ENCODE data around the gene PSMA3. TPM values are rescaled to one million over a fixed set of nuclear protein-coding genes. Genes with fewer than 3 reads are reported as not detected.

Gene PSMA3
- 203 and 239 TPM in 2 replicates for total RNA-seq (2022)
- percentile 92 among the genes with signal in this experiment for Bru-seq, nascent RNA
- BruChase-seq, experiment 1, labeled RNA remaining after a 6-hour chase, result percentile 89 among the genes with signal in this experiment
- percentile 84 among the genes with signal in this experiment for BruChase-seq, experiment 2, labeled RNA remaining after a 2-hour chase
- long read RNA-seq, transcript PSMA3-201 (11 exons, 970 nt), result major isoform, 202 of 441 reads
- long read RNA-seq, partial matches to known transcripts, result 9 of 441 reads
- long read RNA-seq, other reads (novel, unspliced or antisense), result 228 of 441 reads

GRCh38 chr14:58244556-58245387 is at the start of gene PSMA3:
TSS of gene PSMA3 (plus strand) at chr14:58244843. CDS start at chr14:58244921, 78 bp downstream.
- intact Hi-C loops (cut with micrococcal nuclease), result loop anchor here (1.0 to 2.0 kb wide), 2 partner anchors 54 to 136 kb away; partner anchors contain the start of gene ARID4A
- CTCF ChIA-PET, result interaction anchor here (0.6 to 1.1 kb wide), 4 partner anchors 10 to 512 kb away, joined by 3 to 5 read pairs (median 3); no protein-coding TSS in a partner anchor

GRCh38 chr14:58196198-58196597 is 48.4 kb upstream of the PSMA3 start:
- Mint-ChIP-seq H3K4me3 (ENCODE audit: unreplicated experiment) (no peak overlapping the region), H3K27me3 (ENCODE audit: insufficient read depth, unreplicated experiment) (peaks cover 20% of the 10 kb centered on the region), H3K4me1 (ENCODE audit: insufficient read depth, unreplicated experiment) (peaks cover 12% of the 10 kb centered on the region), H3K9me3 (ENCODE audit: unreplicated experiment) (no peaks in the 10 kb centered on the region), H3K27ac (ENCODE audit: low read depth, unreplicated experiment) (no peak overlapping the region), H3K36me3 (ENCODE audit: insufficient read depth, unreplicated experiment) (peaks cover 7% of the 10 kb centered on the region)
- BruUV-seq (replicated peaks), result no TSS peak
- no peak for TF ChIP-seq CTCF (IDR thresholded peaks at IDR 0.05; ENCODE audit: unreplicated experiment)
- intact Hi-C loops (cut with micrococcal nuclease), result no loop called here
- CTCF ChIA-PET, result interaction anchor here (0.6 kb wide), 1 partner anchor 812 kb away, joined by 3 read pairs; no protein-coding TSS in a partner anchor
- POLR2A ChIA-PET, result interaction anchor here (0.6 to 0.7 kb wide), 2 partner anchors 18 to 32 kb away, joined by 3 read pairs; no protein-coding TSS in a partner anchor
- no peak for DNase-seq (ENCODE audit: unreplicated experiment)

More at GRCh38 chr14:58244556-58245387, at the start of gene PSMA3:
- POLR2A ChIA-PET, result interaction anchor here (0.6 to 4.9 kb wide), 24 partner anchors 9 to 1891 kb away, joined by 3 to 134 read pairs (median 6); partner anchors contain the start of genes ACTR10, ARID4A, KIAA0586 and PCNX4
- peaks cover 42% of the 10 kb centered on the region for H3K36me3 Mint-ChIP-seq (ENCODE audit: insufficient read depth, unreplicated experiment)
- no peak for TF ChIP-seq CTCF (IDR thresholded peaks at IDR 0.05; ENCODE audit: unreplicated experiment)
- peak; percentile 98 for DNase-seq (ENCODE audit: unreplicated experiment)
- no peaks in the 10 kb centered on the region for H3K27me3 Mint-ChIP-seq (ENCODE audit: insufficient read depth, unreplicated experiment)
- no peaks in the 10 kb centered on the region for H3K9me3 Mint-ChIP-seq (ENCODE audit: unreplicated experiment)
- TSS peak; percentile 76 for BruUV-seq (replicated peaks)
- peaks cover 20% of the 10 kb centered on the region for H3K4me1 Mint-ChIP-seq (ENCODE audit: insufficient read depth, unreplicated experiment)
- peak within 1 kb of the TSS; percentile 96 for H3K4me3 Mint-ChIP-seq (ENCODE audit: unreplicated experiment)
- peak within 1 kb of the TSS; percentile 99 for H3K27ac Mint-ChIP-seq (ENCODE audit: low read depth, unreplicated experiment)

GRCh38 chr14:58198086-58198485 is 46.6 kb upstream of the PSMA3 start:
- no peaks in the 10 kb centered on the region for H3K9me3 Mint-ChIP-seq (ENCODE audit: unreplicated experiment)
- peaks cover 16% of the 10 kb centered on the region for H3K4me1 Mint-ChIP-seq (ENCODE audit: insufficient read depth, unreplicated experiment)
- BruUV-seq (replicated peaks), result no TSS peak
- DNase-seq (ENCODE audit: unreplicated experiment), result no peak
- TF ChIP-seq CTCF (IDR thresholded peaks at IDR 0.05; ENCODE audit: unreplicated experiment), result no peak
- no peak overlapping the region for H3K4me3 Mint-ChIP-seq (ENCODE audit: unreplicated experiment)
- peaks cover 20% of the 10 kb centered on the region for H3K27me3 Mint-ChIP-seq (ENCODE audit: insufficient read depth, unreplicated experiment)
- intact Hi-C loops (cut with micrococcal nuclease), result no loop called here
- ChIA-PET POLR2A (interaction anchor here (0.5 to 2.0 kb wide), 4 partner anchors 9 to 92 kb away, joined by 3 to 8 read pairs (median 3); partner anchors contain the start of gene ARMH4), CTCF (interaction anchor here (0.6 to 0.7 kb wide), 3 partner anchors 8 to 1706 kb away, joined by 3 to 5 read pairs (median 5); no protein-coding TSS in a partner anchor)
- peaks cover 16% of the 10 kb centered on the region for H3K36me3 Mint-ChIP-seq (ENCODE audit: insufficient read depth, unreplicated experiment)
- no peak overlapping the region for H3K27ac Mint-ChIP-seq (ENCODE audit: low read depth, unreplicated experiment)
